Hindlimb muscle (tissue), 1 donor: ENCODE data around the gene FRMD5. TPM values are rescaled to one million over a fixed set of nuclear protein-coding genes. Genes with fewer than 3 reads are reported as not detected.

ENCODE experiments used
- DNase-seq: peaks from one replicate; pipeline ENCODE4 v3.0.0-alpha.2; 2013
- polyA plus RNA-seq: library from polyadenylated mRNA; unstranded; fragments of 120-200 nt; gene quantifications from one replicate; pipeline ENCODE4 v1.2.1, GENCODE V29; 2013; ENCODE audit not compliant: insufficient read length

FRMD5 gene
- polyA plus RNA-seq, 1 donor, result 0.44 TPM

GRCh38 chr15:44029940-44030568 is 165.0 kb downstream of the FRMD5 start:
- no peak for DNase-seq

DNA sequence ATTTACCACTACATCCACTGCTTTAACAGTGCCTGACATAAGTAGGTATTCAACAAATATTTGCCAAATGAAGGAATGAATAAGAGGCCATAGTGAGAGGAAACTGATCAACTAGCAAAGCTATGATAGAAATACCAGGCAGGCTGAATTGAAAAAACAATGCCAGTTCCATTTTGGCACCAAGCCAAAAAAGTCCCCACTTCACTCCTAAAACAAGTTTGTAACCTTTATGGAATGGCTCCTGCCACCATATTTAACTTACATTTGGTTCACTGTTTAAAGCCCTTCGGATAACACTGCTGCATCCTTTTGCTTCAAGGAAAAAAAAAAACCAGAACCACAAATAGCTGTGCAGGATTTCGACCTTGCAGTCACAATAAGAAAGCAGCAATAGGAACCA is 166.1 kb downstream of the FRMD5 start:
- no peak for DNase-seq

DNA sequence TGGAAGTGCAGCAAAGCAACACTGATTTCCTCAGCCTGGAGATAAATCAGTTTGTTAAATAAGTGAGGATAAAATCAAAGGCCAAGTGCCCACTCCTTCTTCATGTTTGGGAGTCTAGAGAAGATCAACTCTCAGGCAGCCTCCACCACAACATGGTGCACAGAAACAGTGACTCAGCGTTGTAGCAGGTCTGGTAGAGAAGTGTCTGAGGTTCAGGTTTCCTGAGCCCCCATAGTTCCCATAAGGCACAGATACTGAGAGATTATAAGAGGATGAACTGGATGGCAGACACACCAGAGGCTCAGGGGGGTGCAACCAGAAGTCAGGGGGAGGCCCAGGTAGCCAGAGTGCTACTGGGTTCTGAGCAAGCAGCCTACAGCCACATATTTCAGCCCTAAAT is 166.7 kb downstream of the FRMD5 start:
- DNase-seq, result no peak

GRCh38 chr15:44024155-44024554 is 170.9 kb downstream of the FRMD5 start:
- no peak for DNase-seq

DNA sequence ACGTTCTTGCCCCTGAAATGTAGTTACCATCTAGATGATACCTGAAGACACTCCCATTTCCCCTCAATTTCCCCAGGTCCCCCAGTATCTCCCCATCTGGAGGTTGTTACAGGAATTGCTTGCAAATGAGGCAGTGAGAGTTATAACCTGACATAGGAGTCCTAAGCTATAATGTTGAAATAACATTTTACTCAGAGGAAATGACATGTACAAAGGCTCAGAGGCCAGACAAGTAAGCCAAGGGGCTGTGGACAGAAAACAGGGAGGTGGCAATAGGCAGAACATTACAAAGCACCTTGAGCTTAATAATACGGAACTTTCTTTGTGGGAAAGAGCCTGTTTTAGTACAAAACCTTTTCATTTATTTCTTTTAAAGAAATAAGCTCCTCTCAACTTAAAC is 171.9 kb downstream of the FRMD5 start:
- no peak for DNase-seq

- no peak for DNase-seq
These were observed 176.9 kb downstream of the FRMD5 start for GRCh38 chr15:44018151-44018550.

- no peak for DNase-seq
These were observed 179.3 kb downstream of the FRMD5 start for GRCh38 chr15:44015545-44016305.

GRCh38 chr15:44011238-44011854 is 183.7 kb downstream of the FRMD5 start:
- DNase-seq, result no peak

DNA sequence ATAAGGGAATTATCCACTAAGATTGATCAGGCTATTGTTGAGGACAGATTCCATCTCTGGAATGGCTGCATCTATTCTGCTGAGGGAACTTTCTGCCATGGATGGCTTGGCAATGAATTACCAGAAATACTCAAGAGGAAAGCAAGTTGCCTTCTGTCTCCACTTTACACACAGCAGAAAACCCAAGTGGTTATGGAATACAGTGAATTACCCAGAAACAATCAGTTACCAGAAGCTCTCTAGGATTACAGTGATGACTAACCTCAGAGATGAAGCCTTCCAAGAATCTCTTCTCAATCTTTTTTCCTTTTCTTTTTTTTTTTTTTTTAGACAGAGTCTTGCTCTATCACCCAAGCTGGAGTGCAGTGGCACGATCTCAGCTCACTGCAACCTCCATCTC is 185.0 kb downstream of the FRMD5 start:
- no peak for DNase-seq

- DNase-seq, result no peak
These were observed 186.0 kb downstream of the FRMD5 start for GRCh38 chr15:44009038-44009437.

DNA sequence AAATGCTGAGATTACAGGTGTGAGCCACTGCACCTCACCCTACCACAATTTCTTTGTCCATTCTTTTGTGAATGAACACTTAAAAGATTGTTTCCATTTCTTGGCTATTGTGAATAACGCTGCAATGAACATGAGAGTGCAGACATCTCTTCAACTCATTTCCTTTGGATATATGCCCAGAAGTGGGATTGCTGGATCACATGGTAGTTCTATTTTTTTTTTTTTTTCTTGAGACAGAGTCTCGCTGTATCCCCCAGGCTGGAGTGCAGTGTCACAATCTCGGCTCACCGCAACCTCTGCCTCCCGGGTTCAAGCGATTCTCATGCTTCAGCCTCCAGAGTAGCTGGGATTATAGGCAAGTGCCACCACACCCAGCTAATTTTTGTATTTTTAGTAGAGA is 194.8 kb downstream of the FRMD5 start:
- peak; percentile 47 for DNase-seq

GRCh38 chr15:43998607-43999006 is 196.5 kb downstream of the FRMD5 start:
- peak; percentile 8 for DNase-seq

DNA sequence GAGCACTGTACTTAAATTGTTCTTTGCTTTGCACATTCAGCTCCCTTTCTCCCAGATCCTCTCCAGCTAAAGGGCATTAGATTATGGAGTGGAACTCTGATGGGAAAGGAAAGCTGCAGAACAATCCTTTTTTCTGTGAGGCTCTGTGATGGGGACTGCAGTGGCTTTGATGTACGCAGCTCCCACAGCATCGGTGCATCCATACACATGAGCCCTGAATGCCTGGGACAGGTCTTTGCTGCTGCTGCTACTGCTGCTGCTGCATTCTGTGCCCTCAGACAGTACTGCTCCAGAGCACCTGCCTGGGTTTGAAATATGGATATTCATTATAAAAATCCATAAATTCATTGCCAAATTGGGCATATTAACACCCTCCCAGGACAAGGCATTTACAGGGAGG is 203.9 kb downstream of the FRMD5 start:
- no peak for DNase-seq

DNA sequence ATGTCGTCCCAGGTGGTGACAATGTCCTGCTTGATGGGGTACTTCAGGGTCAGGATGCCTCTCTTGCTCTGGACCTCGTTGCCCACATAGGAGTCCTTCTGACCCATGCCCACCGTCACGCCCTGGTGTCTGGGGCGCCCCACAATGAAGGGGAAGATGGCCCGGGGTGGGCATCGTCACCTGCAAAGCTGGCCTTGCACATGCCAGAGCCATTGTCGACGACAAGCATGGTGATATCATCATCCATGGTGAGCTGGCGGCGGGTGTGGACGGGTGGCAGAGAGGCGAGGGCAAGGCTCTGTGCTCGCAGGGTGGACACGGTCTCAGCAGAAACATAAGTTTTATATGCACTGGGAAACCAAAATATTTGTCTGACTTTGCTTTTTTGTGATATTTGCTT is 205.1 kb downstream of the FRMD5 start:
- DNase-seq, result no peak

DNA sequence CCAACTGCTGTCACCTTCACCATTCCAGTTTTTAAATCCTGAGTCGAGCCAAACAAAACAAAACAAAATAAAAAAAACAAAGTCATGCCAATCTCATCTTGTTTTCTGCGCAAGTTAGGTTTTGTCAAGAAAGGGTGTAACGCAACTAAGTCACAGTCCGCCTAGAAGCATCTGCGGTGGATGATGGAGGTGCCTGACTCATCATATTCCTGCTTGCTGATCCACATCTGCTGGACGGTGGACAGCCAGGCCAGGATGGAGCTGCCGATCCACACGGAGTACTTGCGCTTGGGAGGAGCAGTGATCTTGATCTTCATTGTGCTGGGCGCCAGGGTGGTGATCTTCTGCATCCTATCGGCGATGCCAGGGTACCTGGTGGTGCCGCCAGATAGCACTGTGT is 206.2 kb downstream of the FRMD5 start:
- no peak for DNase-seq

- DNase-seq, result no peak
These were observed 207.1 kb downstream of the FRMD5 start for GRCh38 chr15:43987924-43988323.

- no peak for DNase-seq
These were observed 208.9 kb downstream of the FRMD5 start for GRCh38 chr15:43985976-43986680.

- DNase-seq, result no peak
These were observed 213.5 kb downstream of the FRMD5 start for GRCh38 chr15:43981576-43981975.

GRCh38 chr15:43977072-43977884 is 217.8 kb downstream of the FRMD5 start:
- no peak for DNase-seq

DNA sequence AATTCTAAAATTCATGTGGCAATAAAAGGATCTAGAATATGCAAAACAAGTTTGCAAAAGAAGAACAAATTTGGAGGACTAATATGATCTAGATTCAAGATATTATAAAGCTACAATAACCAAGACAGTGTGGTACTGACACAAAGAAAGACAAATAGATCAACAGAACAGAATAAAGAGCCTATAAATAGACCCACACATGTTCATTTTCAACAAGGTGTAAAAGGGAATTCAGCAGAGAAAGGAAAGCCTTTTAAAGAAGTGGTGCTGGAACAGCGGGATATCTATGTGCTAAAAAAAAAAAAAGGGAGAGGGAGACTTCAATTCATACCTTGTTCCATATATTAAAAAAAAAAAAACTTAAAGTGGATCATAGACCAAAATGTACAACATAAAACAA is 219.3 kb downstream of the FRMD5 start:
- no peak for DNase-seq

DNA sequence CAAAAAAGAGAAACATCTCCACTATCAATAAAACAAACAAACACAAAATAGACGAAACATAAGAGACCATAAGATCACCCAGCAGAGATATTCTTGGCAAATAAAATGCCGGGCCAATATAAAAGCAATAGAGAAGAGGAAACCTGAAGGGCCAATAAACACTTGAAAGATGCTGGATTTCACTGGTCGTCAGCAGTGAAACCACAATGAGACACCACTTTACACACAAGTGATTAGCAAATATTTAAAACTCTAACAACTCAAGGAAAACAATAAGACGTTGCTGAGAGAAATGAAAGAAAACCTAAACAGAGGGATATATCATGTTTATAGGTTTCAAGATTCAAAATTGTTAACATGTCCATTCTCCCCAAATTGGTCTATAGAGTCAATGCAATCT is 219.7 kb downstream of the FRMD5 start:
- DNase-seq, result no peak

DNA sequence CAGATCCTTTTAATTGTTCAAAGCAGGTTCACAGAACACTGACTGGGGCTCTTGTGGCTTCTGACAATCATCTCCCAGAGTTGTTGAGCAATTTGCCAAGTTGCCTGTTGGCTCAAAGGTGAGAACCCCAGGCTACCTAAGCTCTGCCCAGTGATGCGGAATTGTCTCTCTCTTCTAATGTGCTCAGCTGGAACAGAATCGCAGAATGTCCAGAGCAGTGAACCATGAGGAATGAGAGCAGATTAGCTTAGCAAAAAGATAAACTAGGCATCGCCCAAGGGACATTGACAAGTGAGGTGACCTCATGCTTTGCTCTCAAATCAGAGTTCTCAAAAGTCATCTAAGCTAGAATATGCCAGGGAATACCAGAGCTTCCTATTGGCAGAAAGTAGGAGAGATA is 220.2 kb downstream of the FRMD5 start:
- no peak for DNase-seq
